Suprapubic skin (tissue), 4 donors: ENCODE results near the gene AXL. TPM values are rescaled to one million over a fixed set of nuclear protein-coding genes. Genes with fewer than 3 reads are reported as not detected.
"Not testable (repeated sequence)": the region's sequence is repeated elsewhere in the genome, so short reads cannot be mapped to it uniquely, and the experiment has no call there.

Experiments used
- DNase-seq, 2 donors: peaks; one replicate each; pipeline ENCODE4 v3.0.0-alpha.2; 2019; ENCODE audit warnings: low spot score in 2 of 2
- H3K27ac ChIP-seq: fragments of 200-600 bp; sonication (generic); one replicate; pipeline ENCODE4 v1.5.1; 2019
- H3K27me3 ChIP-seq: fragments of 200-600 bp; sonication (generic); one replicate; pipeline ENCODE4 v1.5.1; 2019
- H3K36me3 ChIP-seq: fragments of 200-600 bp; sonication (generic); one replicate; pipeline ENCODE4 v1.5.1; 2019
- H3K4me1 ChIP-seq: fragments of 200-600 bp; sonication (generic); one replicate; pipeline ENCODE4 v1.5.1; 2019
- H3K4me3 ChIP-seq: fragments of 200-600 bp; sonication (generic); one replicate; pipeline ENCODE4 v1.5.1; 2019; ENCODE audit warnings: mild to moderate bottlenecking
- H3K9me3 ChIP-seq: fragments of 200-600 bp; sonication (generic); one replicate; pipeline ENCODE4 v1.5.1; 2019
- CTCF ChIP-seq, 2 donors: fragments of 200-600 bp in 1 of 2; fragments of 450-650 bp in 1 of 2; sonication (generic) in 1 of 2; IDR thresholded peaks; one replicate each; pipeline ENCODE4 v1.5.1; 2016 to 2019; ENCODE audit warnings: antibody characterized with exemption in 2 of 2, mild to moderate bottlenecking in 1 of 2, moderate library complexity in 1 of 2
- EP300 ChIP-seq: sonication (generic); formaldehyde crosslinking; IDR thresholded peaks from one replicate; pipeline ENCODE4 v1.6.1; 2017; ENCODE audit warnings: antibody characterized with exemption
- POLR2A ChIP-seq, 2 donors: fragments of 450-650 bp; IDR thresholded peaks; one replicate each; pipeline ENCODE4 v1.6.1; 2017; ENCODE audit warnings: antibody characterized with exemption in 2 of 2, mild to moderate bottlenecking in 2 of 2, moderate library complexity in 2 of 2
- POLR2AphosphoS5 ChIP-seq, 3 donors: sonication (generic); formaldehyde crosslinking; IDR thresholded peaks; one replicate each; pipeline ENCODE4 v1.6.1; 2017; ENCODE audit warnings: antibody characterized with exemption in 3 of 3
- WGBS: methylation state at CpG from one replicate; pipeline ENCODE4 v1.1.5; 2018; 5-methylcytosine and 5-hydroxymethylcytosine counted together
- total RNA-seq, 4 donors: library from RNA; depleted of rRNA; stranded (reverse); fragments of >200 nt; gene quantifications; one replicate each; pipeline ENCODE4 v1.1.0, GENCODE V29; 2016

AXL gene
- 10 to 100 TPM; 18.2 to 35.8 (median 28.3) TPM for total RNA-seq

DNA sequence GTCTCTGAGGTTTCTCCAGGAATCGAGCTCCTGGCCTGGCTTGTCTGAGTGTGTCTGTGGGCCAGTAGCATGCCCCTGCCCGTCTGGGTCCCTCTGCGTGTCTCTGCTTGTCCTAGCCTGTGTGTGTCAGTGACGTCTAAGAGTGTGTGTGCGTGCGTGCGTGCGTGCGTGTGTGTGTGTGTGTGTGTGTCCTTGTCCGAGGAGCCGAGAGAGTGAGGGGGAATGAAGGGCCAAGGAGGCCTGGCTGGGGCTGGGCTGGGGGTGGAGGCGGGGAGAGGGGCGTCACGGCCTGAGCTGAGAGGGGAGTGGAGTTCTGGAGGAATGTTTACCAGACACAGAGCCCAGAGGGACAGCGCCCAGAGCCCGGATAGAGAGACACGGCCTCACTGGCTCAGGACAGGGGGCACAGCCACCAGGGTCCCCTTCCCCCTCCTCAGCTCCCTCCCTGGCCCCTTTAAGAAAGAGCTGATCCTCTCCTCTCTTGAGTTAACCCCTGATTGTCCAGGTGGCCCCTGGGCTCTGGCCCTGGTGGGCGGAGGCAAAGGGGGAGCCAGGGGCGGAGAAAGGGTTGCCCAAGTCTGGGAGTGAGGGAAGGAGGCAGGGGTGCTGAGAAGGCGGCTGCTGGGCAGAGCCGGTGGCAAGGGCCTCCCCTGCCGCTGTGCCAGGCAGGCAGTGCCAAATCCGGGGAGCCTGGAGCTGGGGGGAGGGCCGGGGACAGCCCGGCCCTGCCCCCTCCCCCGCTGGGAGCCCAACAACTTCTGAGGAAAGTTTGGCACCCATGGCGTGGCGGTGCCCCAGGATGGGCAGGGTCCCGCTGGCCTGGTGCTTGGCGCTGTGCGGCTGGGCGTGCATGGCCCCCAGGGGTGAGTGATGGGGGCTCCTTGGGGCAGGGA is at the start of gene AXL:
TSS of gene AXL (plus strand) at position 609 of the 893 bp plus-strand sequence. CDS start at position 779, 170 bp downstream.
- peak; percentile 92 to 93 for DNase-seq
- H3K4me1 ChIP-seq, result peaks cover 64% of the 10 kb centered on the region
- peak within 1 kb of the TSS; percentile 96 for H3K27ac ChIP-seq
- H3K27me3 ChIP-seq, result no peaks in the 10 kb centered on the region
- peaks cover 13% of the 10 kb centered on the region for H3K36me3 ChIP-seq
- peak in 2 of 3 donors; percentile 69 to 82 for TF ChIP-seq POLR2AphosphoS5 (IDR thresholded peaks at IDR 0.05)
- TF ChIP-seq CTCF (IDR thresholded peaks at IDR 0.05), result no peak
- peak; percentile 9 to 52 for TF ChIP-seq POLR2A (IDR thresholded peaks at IDR 0.05)
- no peaks in the 10 kb centered on the region for H3K9me3 ChIP-seq
- H3K4me3 ChIP-seq, result peak within 1 kb of the TSS; percentile 64
- 5% methylated on average over 25 of the region's 32 CpGs for WGBS

DNA sequence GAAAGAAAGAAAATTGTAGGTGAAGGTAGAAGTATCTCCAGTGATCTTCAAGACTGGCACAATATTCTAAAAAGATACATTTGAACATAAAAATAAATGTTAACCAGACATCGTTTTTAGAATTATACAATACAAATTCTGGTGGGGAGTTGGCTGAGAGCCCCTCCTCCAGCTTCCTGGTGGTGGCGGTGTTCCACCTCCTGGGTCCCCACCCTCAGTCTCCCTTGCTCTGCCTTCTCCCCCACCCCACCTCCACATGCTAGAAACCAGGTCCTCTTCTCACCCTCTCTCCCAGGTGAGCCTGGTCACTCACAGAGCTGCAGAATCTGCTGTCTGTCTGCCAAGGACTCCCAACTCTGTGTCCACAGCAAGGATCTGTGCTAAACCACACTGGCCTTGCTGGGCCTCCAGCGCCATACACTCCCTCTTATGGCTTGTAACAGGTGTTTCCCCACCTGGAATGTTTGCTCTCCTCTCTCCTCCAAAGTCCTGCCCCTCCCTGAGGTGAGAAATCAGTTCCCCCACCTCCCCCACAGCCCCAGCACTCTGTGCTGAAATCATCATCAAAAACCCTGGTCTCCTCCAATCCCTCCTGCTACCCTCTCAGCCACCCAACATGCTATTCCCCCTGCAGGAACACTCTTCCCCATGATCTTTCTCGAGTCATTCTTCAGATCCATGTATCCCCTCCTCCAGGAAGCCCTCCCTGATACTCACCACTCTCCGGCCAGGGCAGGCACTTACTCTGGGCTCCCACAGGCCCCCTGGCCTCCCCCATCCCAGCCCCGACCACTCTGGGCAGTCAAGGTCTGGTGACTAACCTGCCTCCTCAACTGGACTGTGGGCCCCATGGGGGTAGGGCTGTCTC is 46.5 kb upstream of the AXL start:
- Histone ChIP-seq H3K36me3 (no peaks in the 10 kb centered on the region), H3K27ac (no peak overlapping the region), H3K4me1 (peaks cover 25% of the 10 kb centered on the region), H3K9me3 (no peaks in the 10 kb centered on the region), H3K27me3 (no peaks in the 10 kb centered on the region), H3K4me3 (no peak overlapping the region)
- DNase-seq, result no peak
- WGBS, result 70% methylated on average over 6 of the region's 6 CpGs
- no peak for TF ChIP-seq POLR2AphosphoS5 (IDR thresholded peaks at IDR 0.05)
- TF ChIP-seq POLR2A (IDR thresholded peaks at IDR 0.05), result no peak
- TF ChIP-seq EP300, result no peak
- no peak for TF ChIP-seq CTCF (IDR thresholded peaks at IDR 0.05)

DNA sequence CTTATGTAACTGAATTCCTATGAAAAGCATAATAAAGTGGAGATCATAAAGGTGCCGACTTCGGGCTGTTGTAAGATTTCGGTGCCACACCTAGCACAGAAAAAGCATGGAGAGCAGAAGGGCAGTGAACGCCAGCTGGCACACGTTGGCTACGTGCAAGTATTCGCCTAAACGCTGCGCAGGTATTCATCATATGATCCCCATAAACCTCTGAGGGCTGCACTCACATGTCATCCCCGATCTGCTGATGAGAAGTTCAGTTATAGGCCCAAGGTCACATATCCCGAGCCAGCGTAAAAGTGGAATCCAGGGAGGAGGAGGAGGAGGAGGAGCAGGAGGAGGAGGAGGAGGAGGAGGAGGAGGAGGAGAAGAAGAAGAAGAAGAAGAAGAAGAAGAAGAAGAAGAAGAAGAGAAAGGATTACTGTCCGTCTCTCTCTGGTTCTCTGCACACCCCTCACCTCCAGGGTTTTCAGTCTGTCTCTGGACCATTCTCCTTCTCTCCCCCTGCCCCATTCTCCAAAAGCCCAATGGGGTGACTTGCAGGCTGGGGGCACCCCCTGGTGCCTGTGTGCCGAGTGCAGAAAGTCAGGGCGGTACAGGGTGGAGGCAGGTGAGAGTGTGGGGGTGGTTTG is 44.6 kb upstream of the AXL start:
- no peak for DNase-seq
- Histone ChIP-seq H3K27ac (no peak overlapping the region), H3K9me3 (no peaks in the 10 kb centered on the region), H3K27me3 (no peaks in the 10 kb centered on the region), H3K36me3 (no peaks in the 10 kb centered on the region), H3K4me1 (peaks cover 25% of the 10 kb centered on the region), H3K4me3 (no peak overlapping the region)
- 62% methylated on average over 15 of the region's 15 CpGs for WGBS
- TF ChIP-seq CTCF (IDR thresholded peaks at IDR 0.05), result no peak
- no peak for TF ChIP-seq POLR2AphosphoS5 (IDR thresholded peaks at IDR 0.05)
- TF ChIP-seq POLR2A (IDR thresholded peaks at IDR 0.05), result no peak
- no peak for TF ChIP-seq EP300

DNA sequence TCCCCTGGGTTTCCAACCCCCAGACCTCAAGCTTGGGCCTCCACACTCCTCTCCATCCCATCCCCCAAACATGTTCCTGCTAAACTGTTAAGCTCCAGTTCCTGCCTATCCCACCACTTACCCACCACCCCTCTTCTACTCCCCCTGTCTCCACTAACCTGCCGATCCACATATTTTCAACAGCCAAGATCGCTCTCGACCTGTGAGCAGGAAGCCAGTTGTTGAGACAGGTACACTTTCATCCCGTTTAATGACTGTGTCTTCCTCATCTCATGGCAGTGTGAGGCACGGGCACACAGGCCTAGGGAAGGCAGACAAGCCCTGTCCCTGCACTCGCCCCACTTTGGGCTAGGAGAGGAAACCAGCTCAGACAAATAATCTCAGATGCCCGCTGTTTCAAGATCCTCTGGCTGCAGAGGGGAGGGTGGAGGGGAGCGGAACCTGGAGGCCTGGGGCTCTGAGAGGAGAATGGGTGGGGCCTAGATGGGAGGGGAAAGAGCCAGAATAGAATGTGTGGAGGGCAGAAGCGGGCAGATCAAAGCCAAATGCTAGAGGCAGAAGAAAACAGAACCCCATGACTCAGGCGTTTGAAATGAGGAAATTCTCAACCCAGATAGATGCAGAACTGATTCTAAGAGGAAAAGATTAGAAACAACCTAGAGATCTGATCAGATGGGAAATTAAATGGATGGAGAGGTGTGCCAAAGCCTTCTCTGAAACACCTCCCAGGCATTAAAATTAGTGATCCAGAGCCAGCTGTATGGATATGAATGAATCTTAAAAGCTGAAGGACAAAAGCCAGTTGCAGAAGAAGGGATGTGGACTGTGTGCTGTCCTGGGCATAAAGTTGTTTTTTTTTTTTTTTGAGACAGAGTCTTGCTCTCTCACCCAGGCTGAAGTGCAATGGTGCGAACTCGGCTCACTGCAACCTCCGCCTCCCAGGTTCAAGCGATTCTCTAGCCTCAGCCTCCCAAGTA is 42.9 kb upstream of the AXL start:
- H3K4me1 ChIP-seq, result peaks cover 25% of the 10 kb centered on the region
- no peak overlapping the region for H3K4me3 ChIP-seq
- DNase-seq, result peak in 1 of 2 donors; percentile 69
- 18% methylated on average over 14 of the region's 14 CpGs for WGBS
- H3K27me3 ChIP-seq, result no peaks in the 10 kb centered on the region
- peak overlapping the region; percentile 64 for H3K27ac ChIP-seq
- no peak for TF ChIP-seq POLR2A (IDR thresholded peaks at IDR 0.05)
- TF ChIP-seq CTCF (IDR thresholded peaks at IDR 0.05), result no peak
- no peak for TF ChIP-seq EP300
- TF ChIP-seq POLR2AphosphoS5 (IDR thresholded peaks at IDR 0.05), result no peak
- H3K36me3 ChIP-seq, result no peaks in the 10 kb centered on the region
- no peaks in the 10 kb centered on the region for H3K9me3 ChIP-seq

GRCh38 chr19:41180173-41180572 is 38.9 kb upstream of the AXL start:
- not testable (repeated sequence) for H3K27me3 ChIP-seq, H3K27ac ChIP-seq, H3K36me3 ChIP-seq, DNase-seq, H3K9me3 ChIP-seq, H3K4me3 ChIP-seq
- peaks cover 19% of the 10 kb centered on the region for H3K4me1 ChIP-seq
- WGBS, result no CpG with 5 or more reads among the region's 34 CpGs
